Spleen (tissue), 11 donors: ENCODE measurements around the gene CHMP4A. TPM values are rescaled to one million over a fixed set of nuclear protein-coding genes. Genes with fewer than 3 reads are reported as not detected.
A peak's percentile ranks its signal among the peaks of the same experiment; 100 is the strongest.

Experiments used
- DNase-seq: peaks from one replicate; pipeline ENCODE4 v3.0.0-alpha.2; 2020
- H3K27ac ChIP-seq, 8 donors: fragments of 200-600 bp; sonication (generic) in 7 of 8; 1 replicate in 4 of 8; 2 replicates in 4 of 8; pipeline versions ENCODE4 v1.5.0 to v1.8.0; 2016 to 2021; ENCODE audit warnings: inconsistent platforms in 4 of 8, mild to moderate bottlenecking in 4 of 8, moderate library complexity in 1 of 8
- H3K27me3 ChIP-seq, 7 donors: fragments of 200-600 bp; sonication (generic) in 6 of 7; replicated peaks in 1 of 7; 1 replicate in 4 of 7; 2 replicates in 3 of 7; pipeline versions ENCODE4 v1.5.0 to v1.8.0; 2016 to 2021; ENCODE audit warnings: inconsistent platforms in 3 of 7, mild to moderate bottlenecking in 1 of 7
- H3K36me3 ChIP-seq, 6 donors: fragments of 200-600 bp; sonication (generic) in 5 of 6; 1 replicate in 4 of 6; 2 replicates in 2 of 6; pipeline versions ENCODE4 v1.5.0 to v1.8.0; 2016 to 2021; ENCODE audit warnings: inconsistent platforms in 2 of 6
- H3K4me1 ChIP-seq, 6 donors: fragments of 200-600 bp; sonication (generic) in 5 of 6; 1 replicate in 3 of 6; 2 replicates in 3 of 6; pipeline versions ENCODE4 v1.5.0 to v1.8.0; 2016 to 2021; ENCODE audit warnings: inconsistent platforms in 3 of 6
- H3K4me3 ChIP-seq, 8 donors: fragments of 200-600 bp; sonication (generic) in 7 of 8; 1 replicate in 4 of 8; 2 replicates in 4 of 8; pipeline versions ENCODE4 v1.5.0 to v1.8.0; 2016 to 2021; ENCODE audit warnings: inconsistent platforms in 4 of 8, mild to moderate bottlenecking in 4 of 8, moderate library complexity in 2 of 8
- H3K9me3 ChIP-seq, 8 donors: fragments of 200-600 bp; sonication (generic) in 7 of 8; 1 replicate in 4 of 8; 2 replicates in 4 of 8; pipeline versions ENCODE4 v1.5.0 to v1.8.0; 2016 to 2021; ENCODE audit warnings: inconsistent platforms in 4 of 8
- POLR2A ChIP-seq, 3 donors: fragments of 450-650 bp; IDR thresholded peaks; one replicate each; pipeline ENCODE4 v1.5.1; 2017; ENCODE audit warnings: antibody characterized with exemption in 3 of 3, mild to moderate bottlenecking in 1 of 3
- POLR2AphosphoS5 ChIP-seq, 3 donors: sonication (generic); formaldehyde crosslinking; IDR thresholded peaks; one replicate each; pipeline ENCODE4 v1.5.1; 2017; ENCODE audit warnings: antibody characterized with exemption in 3 of 3
- WGBS, 5 donors: extraction: QIAGEN DNeasy Blood & Tissue Kit in 3 of 5; methylation state at CpG; one replicate each; pipeline versions ENCODE4 v1.1.5 to v1.1.7; 2013 to 2018; 5-methylcytosine and 5-hydroxymethylcytosine counted together
- intact Hi-C: fragments of 100-400 bp; cut with DNase I; formaldehyde crosslinking; loops from one replicate; pipeline ENCODE4 v1.15.0; 2023; ENCODE audit warnings: low total_unique reads
- polyA plus RNA-seq, 3 donors: library from polyadenylated mRNA; stranded (reverse); fragments of 200-250 nt; gene quantifications; one replicate each; pipeline ENCODE4 v1.2.1, GENCODE V29; 2013
- total RNA-seq, 7 donors: library from RNA; depleted of rRNA in 3 of 7; stranded (reverse); fragments of >200 nt in 3 of 7; fragmentation: NEBNext Ultra II Directional in 4 of 7; extraction: Animal tissue kit (Norgen Biotek cat#: 25700) in 4 of 7; gene quantifications; one replicate each; pipeline versions ENCODE4 v1.1.0 to v1.2.1, GENCODE V29; 2016 to 2021
- TF ChIP-seq, protein P1 (sequence below), 11 experiments: fragments of 200-600 bp in 7 of 11; fragments of 450-650 bp in 4 of 11; sonication (generic) in 4 of 11; IDR thresholded peaks in 8 of 11; conservative IDR thresholded peaks in 3 of 11; 1 replicate in 7 of 11; 2 replicates in 4 of 11; pipeline versions ENCODE4 v1.4.0 to v1.8.0; 2016 to 2021; ENCODE audit warnings: antibody characterized with exemption in 11 of 11, inconsistent platforms in 4 of 11, mild to moderate bottlenecking in 1 of 11
- donor health status: healthy with polysubstance abuse.
- donor health status: DM: no; HTN: no; CAD: no; lungs with moderate emphysema.
- donor health status: DM: no; HTN: no; CAD: no.
- donor health status: Bipolar disorder and iron deficiency.
- donor health status: healthy.
- donor health status: DM: no; HTN: no; CAD: no.
- donor health status: DM: yes; HTN: yes; CAD: no.

The CHMP4A gene
- total and polyA plus RNA-seq, 10 donors, result 53.3 to 149 (median 63.4) TPM

DNA sequence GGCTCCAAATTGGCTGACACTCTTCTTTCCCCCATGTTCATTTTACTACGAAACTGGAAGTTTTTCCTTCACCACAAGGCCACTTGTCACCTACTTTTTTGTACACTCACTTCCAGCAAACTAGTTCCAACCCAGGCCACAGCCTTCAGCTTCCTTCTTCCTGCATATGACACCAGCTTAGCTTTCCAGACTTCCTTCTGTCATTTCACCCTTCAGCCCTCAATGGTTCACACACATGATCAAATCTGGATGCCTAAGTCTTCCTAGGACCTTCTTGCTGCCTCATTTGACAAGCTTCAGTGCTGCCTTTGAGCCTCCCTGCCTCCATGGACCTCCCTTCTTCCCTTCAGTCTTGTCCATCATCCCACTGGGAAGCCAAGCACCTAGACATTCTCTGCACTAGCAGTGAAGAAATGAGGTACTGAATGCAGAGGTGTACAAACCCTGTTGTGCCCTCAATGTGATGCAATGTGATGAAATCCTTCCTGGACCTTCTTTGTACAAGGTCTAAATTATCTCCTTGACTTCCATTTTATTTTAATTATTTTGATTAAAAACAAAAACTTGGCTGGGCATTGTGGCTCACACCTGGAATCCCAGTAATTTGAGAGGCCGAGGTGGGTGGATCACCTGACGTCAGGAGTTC, 45.7 kb downstream of the CHMP4A start:
- H3K4me3 ChIP-seq, result peak overlapping the region in 1 of 8 donors; percentile 11
- no peaks in the 10 kb centered on the region for H3K27me3 ChIP-seq
- peak overlapping the region in 7 of 8 donors; percentile 17 to 99 (median 63) for H3K27ac ChIP-seq
- WGBS, 5 donors, result 66 to 82% (median 70%) methylated on average over 3 of the region's 3 CpGs
- intact Hi-C loops, result no loop called here
- H3K36me3 ChIP-seq, result peaks cover 30 to 86% (median 71%) of the 10 kb centered on the region in 6 donors
- H3K4me1 ChIP-seq, result peaks cover 24 to 85% (median 67%) of the 10 kb centered on the region in 6 donors
- peak; percentile 27 for DNase-seq
- TF ChIP-seq POLR2AphosphoS5 (IDR thresholded peaks at IDR 0.05), result peak in 1 of 3 donors; percentile 64
- TF ChIP-seq POLR2A (IDR thresholded peaks at IDR 0.05), result no peak
- no peaks in the 10 kb centered on the region for H3K9me3 ChIP-seq

DNA sequence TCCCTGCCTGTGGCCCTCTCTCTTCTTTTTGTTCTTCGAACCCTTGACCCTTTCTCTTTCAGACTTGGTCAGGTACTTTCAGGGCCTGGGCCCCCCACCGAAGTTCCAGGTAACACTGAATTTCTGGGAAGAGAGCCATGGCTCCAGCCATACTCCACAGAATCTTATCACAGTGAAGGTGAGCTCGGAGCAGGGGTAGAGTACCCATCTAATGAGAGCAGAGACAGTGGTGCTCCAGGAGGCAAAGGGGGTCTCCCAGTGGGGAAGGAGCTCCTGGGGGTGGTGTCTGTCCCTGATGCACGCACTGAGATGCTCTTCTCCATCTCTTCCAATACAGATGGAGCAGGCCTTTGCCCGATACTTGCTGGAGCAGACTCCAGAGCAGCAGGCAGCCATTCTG, 47.5 kb downstream of the CHMP4A start:
- Histone ChIP-seq H3K4me3 (no peak overlapping the region), H3K27ac (peak overlapping the region in 5 of 8 donors; percentile 17 to 99 (median 95))
- DNase-seq, result no peak

DNA sequence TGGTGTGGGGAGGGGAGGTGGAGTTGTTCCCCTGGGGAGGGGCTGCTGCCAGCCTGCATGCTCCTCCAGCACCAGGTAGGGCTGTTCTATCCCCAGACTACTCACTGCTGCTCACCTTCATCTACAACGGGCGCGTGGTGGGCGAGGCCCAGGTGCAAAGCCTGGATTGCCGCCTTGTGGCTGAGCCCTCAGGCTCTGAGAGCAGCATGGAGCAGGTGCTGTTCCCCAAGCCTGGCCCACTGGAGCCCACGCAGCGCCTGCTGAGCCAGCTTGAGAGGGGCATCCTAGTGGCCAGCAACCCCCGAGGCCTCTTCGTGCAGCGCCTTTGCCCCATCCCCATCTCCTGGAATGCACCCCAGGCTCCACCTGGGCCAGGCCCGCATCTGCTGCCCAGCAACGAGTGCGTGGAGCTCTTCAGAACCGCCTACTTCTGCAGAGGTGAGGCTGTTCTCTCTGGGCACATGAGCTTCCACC, 48.7 kb downstream of the CHMP4A start:
- H3K4me1 ChIP-seq, result peaks cover 31 to 83% (median 67%) of the 10 kb centered on the region in 6 donors
- peaks cover 30 to 91% (median 75%) of the 10 kb centered on the region in 6 donors for H3K36me3 ChIP-seq
- DNase-seq, result peak; percentile 71
- H3K4me3 ChIP-seq, result no peak overlapping the region
- 92 to 96% (median 94%) methylated on average over 11 to 14 of the region's 14 CpGs for WGBS, 5 donors
- no peaks in the 10 kb centered on the region for H3K27me3 ChIP-seq
- H3K27ac ChIP-seq, result peak overlapping the region in 7 of 8 donors; percentile 13 to 99 (median 95)
- no peaks in the 10 kb centered on the region for H3K9me3 ChIP-seq
- intact Hi-C loops, result no loop called here
- TF ChIP-seq POLR2AphosphoS5 (IDR thresholded peaks at IDR 0.05), result no peak
- no peak for TF ChIP-seq POLR2A (IDR thresholded peaks at IDR 0.05)
- TF ChIP-seq, protein P1, sequence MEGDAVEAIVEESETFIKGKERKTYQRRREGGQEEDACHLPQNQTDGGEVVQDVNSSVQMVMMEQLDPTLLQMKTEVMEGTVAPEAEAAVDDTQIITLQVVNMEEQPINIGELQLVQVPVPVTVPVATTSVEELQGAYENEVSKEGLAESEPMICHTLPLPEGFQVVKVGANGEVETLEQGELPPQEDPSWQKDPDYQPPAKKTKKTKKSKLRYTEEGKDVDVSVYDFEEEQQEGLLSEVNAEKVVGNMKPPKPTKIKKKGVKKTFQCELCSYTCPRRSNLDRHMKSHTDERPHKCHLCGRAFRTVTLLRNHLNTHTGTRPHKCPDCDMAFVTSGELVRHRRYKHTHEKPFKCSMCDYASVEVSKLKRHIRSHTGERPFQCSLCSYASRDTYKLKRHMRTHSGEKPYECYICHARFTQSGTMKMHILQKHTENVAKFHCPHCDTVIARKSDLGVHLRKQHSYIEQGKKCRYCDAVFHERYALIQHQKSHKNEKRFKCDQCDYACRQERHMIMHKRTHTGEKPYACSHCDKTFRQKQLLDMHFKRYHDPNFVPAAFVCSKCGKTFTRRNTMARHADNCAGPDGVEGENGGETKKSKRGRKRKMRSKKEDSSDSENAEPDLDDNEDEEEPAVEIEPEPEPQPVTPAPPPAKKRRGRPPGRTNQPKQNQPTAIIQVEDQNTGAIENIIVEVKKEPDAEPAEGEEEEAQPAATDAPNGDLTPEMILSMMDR (IDR thresholded peaks at IDR 0.05 in 8 of 11, conservative IDR thresholded peaks at IDR 0.05 in 3 of 11), result no peak

More for the DNA sequence above, 47.5 kb downstream of the CHMP4A start:
- peaks cover 25 to 80% (median 61%) of the 10 kb centered on the region in 6 donors for H3K4me1 ChIP-seq
- H3K27me3 ChIP-seq, result no peaks in the 10 kb centered on the region
- H3K36me3 ChIP-seq, result peaks cover 30 to 91% (median 73%) of the 10 kb centered on the region in 6 donors
- no peaks in the 10 kb centered on the region for H3K9me3 ChIP-seq
- intact Hi-C loops, result no loop called here
- WGBS, 5 donors, result 95 to 97% (median 95%) methylated on average over 5 of the region's 5 CpGs
- TF ChIP-seq, protein P1 (IDR thresholded peaks at IDR 0.05 in 8 of 11, conservative IDR thresholded peaks at IDR 0.05 in 3 of 11), result no peak
- TF ChIP-seq POLR2A (IDR thresholded peaks at IDR 0.05) (no peak), POLR2AphosphoS5 (IDR thresholded peaks at IDR 0.05) (no peak)

DNA sequence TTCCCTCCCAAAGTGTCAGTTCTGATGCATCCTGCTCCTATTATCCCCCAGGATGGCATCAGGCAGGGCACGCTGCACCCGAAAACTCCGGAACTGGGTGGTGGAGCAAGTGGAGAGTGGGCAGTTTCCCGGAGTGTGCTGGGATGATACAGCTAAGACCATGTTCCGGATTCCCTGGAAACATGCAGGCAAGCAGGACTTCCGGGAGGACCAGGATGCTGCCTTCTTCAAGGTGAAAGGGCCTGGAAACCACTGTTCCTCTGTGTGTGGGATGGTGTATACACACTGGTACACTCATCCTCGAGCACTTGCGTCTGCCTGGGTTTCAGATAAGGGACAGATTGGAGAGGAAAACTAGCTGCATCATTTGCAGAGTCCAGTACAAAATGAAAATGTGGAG, 51.2 kb downstream of the CHMP4A start:
- Histone ChIP-seq H3K9me3 (no peaks in the 10 kb centered on the region), H3K4me3 (peak overlapping the region; percentile 67 to 96 (median 78)), H3K36me3 (peaks cover 30 to 91% (median 77%) of the 10 kb centered on the region in 6 donors), H3K27me3 (no peaks in the 10 kb centered on the region), H3K27ac (peak overlapping the region; percentile 92 to 99 (median 97)), H3K4me1 (peaks cover 31 to 87% (median 69%) of the 10 kb centered on the region in 6 donors)
- TF ChIP-seq, protein P1 (IDR thresholded peaks at IDR 0.05 in 8 of 11, conservative IDR thresholded peaks at IDR 0.05 in 3 of 11), result no peak
- no peak for TF ChIP-seq POLR2AphosphoS5 (IDR thresholded peaks at IDR 0.05)
- TF ChIP-seq POLR2A (IDR thresholded peaks at IDR 0.05), result no peak
- DNase-seq, result no peak
- intact Hi-C loops, result no loop called here
- WGBS, 5 donors, result 24 to 55% (median 44%) methylated on average over 6 to 8 of the region's 8 CpGs
